CD4-positive, alpha-beta memory T cell (primary cell): ENCODE measurements around the gene TBC1D4. TPM values are rescaled to one million over a fixed set of nuclear protein-coding genes. Genes with fewer than 3 reads are reported as not detected.

Source experiments
- CTCF ChIA-PET: fragments of 350-600 bp; sonication (Branson Sonifier 250); formaldehyde crosslinking; loops from one replicate; lab custom pipeline; 2021; ENCODE audit warnings: inconsistent platforms; ENCODE audit not compliant: partially characterized antibody; lab: Charles Lee
- POLR2A ChIA-PET: fragments of 350-600 bp; sonication (Branson Sonifier 250); formaldehyde crosslinking; loops from one replicate; lab custom pipeline; 2021; ENCODE audit not compliant: partially characterized antibody; lab: Charles Lee
- DNase-seq, 5 donors: peaks; one replicate each; pipeline versions ENCODE4 v3.0.0 to v3.0.0-alpha.2; 2020 to 2022; ENCODE audit warnings: mixed read lengths in 1 of 5
- H3K27ac ChIP-seq: one replicate; pipeline ENCODE4 v1.7.0; 2013; ENCODE audit warnings: low read depth, low read length
- H3K27me3 ChIP-seq: 2 replicates; pipeline ENCODE4 v1.7.0; 2013; ENCODE audit warnings: mild to moderate bottlenecking, low read length, moderate library complexity; ENCODE audit not compliant: insufficient read depth
- H3K36me3 ChIP-seq: 2 replicates; pipeline ENCODE4 v1.7.0; 2013; ENCODE audit warnings: mild to moderate bottlenecking, low read length, moderate library complexity; ENCODE audit not compliant: insufficient read depth
- H3K4me1 ChIP-seq: 2 replicates; pipeline ENCODE4 v1.7.0; 2013; ENCODE audit warnings: mild to moderate bottlenecking, low read length, moderate library complexity; ENCODE audit not compliant: insufficient read depth
- H3K4me3 ChIP-seq, 2 donors: one replicate each; pipeline ENCODE4 v1.7.0; 2013; ENCODE audit warnings: low read length in 2 of 2, mild to moderate bottlenecking in 1 of 2
- H3K9me3 ChIP-seq, 2 donors: one replicate each; pipeline ENCODE4 v1.7.0; 2013; ENCODE audit warnings: low read length in 2 of 2, control low read depth in 1 of 2; ENCODE audit not compliant: control insufficient read depth in 1 of 2
- H3K27ac Mint-ChIP-seq, 7 donors: one replicate each; pipeline ENCODE4 v1.8.0; 2020 to 2021; ENCODE audit warnings: mixed read lengths in 7 of 7, mild to moderate bottlenecking in 6 of 7, inconsistent platforms in 3 of 7, moderate library complexity in 3 of 7
- H3K27me3 Mint-ChIP-seq, 2 donors: one replicate each; pipeline ENCODE4 v1.8.0; 2020 to 2021; ENCODE audit warnings: mixed read lengths in 2 of 2
- H3K36me3 Mint-ChIP-seq, 2 donors: one replicate each; pipeline ENCODE4 v1.8.0; 2020 to 2021; ENCODE audit warnings: mixed read lengths in 2 of 2, inconsistent platforms in 1 of 2, mild to moderate bottlenecking in 1 of 2
- H3K4me1 Mint-ChIP-seq, 4 donors: one replicate each; pipeline ENCODE4 v1.8.0; 2020 to 2021; ENCODE audit warnings: mixed read lengths in 4 of 4, mild to moderate bottlenecking in 1 of 4
- H3K4me3 Mint-ChIP-seq, 8 donors: one replicate each; pipeline ENCODE4 v1.8.0; 2020 to 2021; ENCODE audit warnings: mixed read lengths in 8 of 8, mild to moderate bottlenecking in 7 of 8, moderate library complexity in 6 of 8, inconsistent platforms in 3 of 8
- H3K9me3 Mint-ChIP-seq, 8 donors: one replicate each; pipeline ENCODE4 v1.8.0; 2020 to 2021; ENCODE audit warnings: mixed read lengths in 8 of 8, mild to moderate bottlenecking in 5 of 8, inconsistent platforms in 3 of 8, moderate library complexity in 1 of 8
- intact Hi-C: fragments of 100-400 bp; cut with micrococcal nuclease; formaldehyde crosslinking; loops from one replicate; pipeline ENCODE4 v1.15.1; 2023
- polyA plus RNA-seq, 2 donors: library from polyadenylated mRNA; unstranded; fragments of 300-500 nt; fragmentation: Illumina TruSeq; gene quantifications; one replicate each; pipeline ENCODE4 v1.2.3, GENCODE V29; 2021
- total RNA-seq, 2 experiments: library from RNA; stranded (reverse); gene quantifications; one replicate each; pipeline ENCODE4 v1.2.3, GENCODE V29; 2021

TBC1D4 gene
- total and polyA plus RNA-seq, 4 experiments from 2014 or later: 9.5 to 67.2 (median 45.4) TPM

GRCh38 chr13:75447493-75447892 is 34.5 kb downstream of the TBC1D4 start:
- Mint-ChIP-seq H3K36me3 (no peaks in the 10 kb centered on the region), H3K4me1 (no peaks in the 10 kb centered on the region), H3K4me3 (no peak overlapping the region), H3K9me3 (no peaks in the 10 kb centered on the region), H3K27me3 (peaks cover 1 to 8% of the 10 kb centered on the region in 2 donors), H3K27ac (no peak overlapping the region)
- ChIA-PET CTCF (no interaction called here), POLR2A (no interaction called here)
- no peak overlapping the region for H3K27ac ChIP-seq
- H3K4me3 ChIP-seq: no peak overlapping the region
- H3K4me1 ChIP-seq: no peaks in the 10 kb centered on the region
- intact Hi-C loops: no loop called here
- no peaks in the 10 kb centered on the region for H3K27me3 ChIP-seq
- H3K9me3 ChIP-seq: no peaks in the 10 kb centered on the region
- H3K36me3 ChIP-seq: no peaks in the 10 kb centered on the region
- no peak for DNase-seq

DNA sequence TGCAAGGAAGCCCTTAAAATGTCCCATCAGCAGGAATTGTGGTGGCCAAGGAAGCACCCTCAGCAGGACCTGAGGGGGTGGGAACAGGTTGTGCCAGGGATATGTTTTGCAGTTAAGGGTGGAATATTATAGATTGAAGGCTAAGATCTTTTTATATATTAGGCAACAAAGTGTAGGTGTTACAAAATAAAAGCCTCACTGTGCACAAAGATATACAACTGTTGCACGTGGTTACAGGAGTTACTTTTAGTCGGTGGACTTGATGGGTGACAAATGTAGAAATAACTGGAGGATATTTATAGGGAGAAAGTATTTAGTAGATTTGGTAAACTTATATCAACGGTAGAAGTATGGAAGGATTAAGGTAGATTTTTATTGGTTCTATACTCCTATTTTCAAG is 35.1 kb downstream of the TBC1D4 start:
- peaks cover 1 to 8% of the 10 kb centered on the region in 2 donors for H3K27me3 Mint-ChIP-seq
- H3K27ac ChIP-seq: no peak overlapping the region
- no peak for DNase-seq

GRCh38 chr13:75445717-75446499 is 36.1 kb downstream of the TBC1D4 start:
- no peak overlapping the region for H3K27ac ChIP-seq
- no peaks in the 10 kb centered on the region for H3K9me3 ChIP-seq
- no peaks in the 10 kb centered on the region for H3K9me3 Mint-ChIP-seq
- no peaks in the 10 kb centered on the region for H3K4me1 Mint-ChIP-seq
- H3K36me3 Mint-ChIP-seq: no peaks in the 10 kb centered on the region
- no peaks in the 10 kb centered on the region for H3K27me3 ChIP-seq
- H3K27ac Mint-ChIP-seq: no peak overlapping the region
- H3K36me3 ChIP-seq: no peaks in the 10 kb centered on the region
- H3K27me3 Mint-ChIP-seq: peaks cover 1 to 6% of the 10 kb centered on the region in 2 donors
- no peak overlapping the region for H3K4me3 Mint-ChIP-seq
- H3K4me3 ChIP-seq: no peak overlapping the region
- no peak for DNase-seq
- H3K4me1 ChIP-seq: no peaks in the 10 kb centered on the region
- CTCF ChIA-PET: no interaction called here
- POLR2A ChIA-PET: no interaction called here
- intact Hi-C loops: no loop called here

More for the DNA sequence above, 35.1 kb downstream of the TBC1D4 start:
- intact Hi-C loops: no loop called here
- Histone ChIP-seq H3K4me3 (no peak overlapping the region), H3K36me3 (no peaks in the 10 kb centered on the region), H3K9me3 (no peaks in the 10 kb centered on the region), H3K27me3 (no peaks in the 10 kb centered on the region), H3K4me1 (no peaks in the 10 kb centered on the region)
- ChIA-PET POLR2A (no interaction called here), CTCF (no interaction called here)
- no peak overlapping the region for H3K4me3 Mint-ChIP-seq
- H3K36me3 Mint-ChIP-seq: no peaks in the 10 kb centered on the region
- H3K27ac Mint-ChIP-seq: no peak overlapping the region
- no peaks in the 10 kb centered on the region for H3K4me1 Mint-ChIP-seq
- H3K9me3 Mint-ChIP-seq: no peaks in the 10 kb centered on the region

DNA sequence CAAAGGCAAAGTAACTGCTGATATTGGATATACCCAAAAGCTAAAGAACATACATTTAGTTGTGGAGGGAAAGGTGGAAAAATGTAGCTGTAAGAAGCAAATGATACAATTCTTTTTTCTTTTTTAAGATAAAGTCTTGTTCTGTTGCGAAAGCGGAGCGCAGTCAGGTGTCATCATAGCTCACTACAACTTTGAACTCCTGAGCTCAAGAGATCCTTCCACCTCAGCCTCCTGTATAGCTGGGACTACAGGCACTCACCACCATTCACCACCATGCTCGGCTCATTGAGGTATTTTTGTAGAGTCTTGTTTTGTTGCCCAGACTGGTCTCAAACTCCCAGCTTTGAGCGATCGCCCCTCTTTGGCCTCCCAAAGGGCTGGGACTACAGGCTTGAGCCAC is 38.0 kb downstream of the TBC1D4 start:
- CTCF ChIA-PET: interaction anchor here (1.2 kb wide), 1 partner anchor 8 kb away, joined by 3 read pairs; no protein-coding TSS in a partner anchor

GRCh38 chr13:75443356-75443958 is 38.5 kb downstream of the TBC1D4 start:
- intact Hi-C loops: no loop called here
- no peaks in the 10 kb centered on the region for H3K4me1 Mint-ChIP-seq
- no peak overlapping the region for H3K27ac Mint-ChIP-seq
- H3K9me3 Mint-ChIP-seq: no peaks in the 10 kb centered on the region
- H3K9me3 ChIP-seq: no peaks in the 10 kb centered on the region
- H3K4me1 ChIP-seq: no peaks in the 10 kb centered on the region
- H3K36me3 ChIP-seq: no peaks in the 10 kb centered on the region
- H3K27ac ChIP-seq: no peak overlapping the region
- no peak overlapping the region for H3K4me3 Mint-ChIP-seq
- ChIA-PET CTCF (interaction anchor here (1.2 kb wide), 1 partner anchor 9 kb away, joined by 3 read pairs; no protein-coding TSS in a partner anchor), POLR2A (no interaction called here)
- no peak overlapping the region for H3K4me3 ChIP-seq
- H3K27me3 ChIP-seq: no peaks in the 10 kb centered on the region
- H3K27me3 Mint-ChIP-seq: peaks cover 1 to 4% of the 10 kb centered on the region in 2 donors
- no peaks in the 10 kb centered on the region for H3K36me3 Mint-ChIP-seq
- DNase-seq: no peak

More for the DNA sequence above, 38.0 kb downstream of the TBC1D4 start:
- Histone ChIP-seq H3K4me1 (no peaks in the 10 kb centered on the region), H3K27ac (no peak overlapping the region), H3K9me3 (no peaks in the 10 kb centered on the region), H3K27me3 (no peaks in the 10 kb centered on the region), H3K36me3 (no peaks in the 10 kb centered on the region), H3K4me3 (no peak overlapping the region)
- Mint-ChIP-seq H3K4me3 (no peak overlapping the region), H3K36me3 (no peaks in the 10 kb centered on the region), H3K9me3 (no peaks in the 10 kb centered on the region), H3K27ac (no peak overlapping the region), H3K27me3 (peaks cover 1 to 4% of the 10 kb centered on the region in 2 donors), H3K4me1 (no peaks in the 10 kb centered on the region)
- POLR2A ChIA-PET: no interaction called here
- no peak for DNase-seq
- intact Hi-C loops: no loop called here

DNA sequence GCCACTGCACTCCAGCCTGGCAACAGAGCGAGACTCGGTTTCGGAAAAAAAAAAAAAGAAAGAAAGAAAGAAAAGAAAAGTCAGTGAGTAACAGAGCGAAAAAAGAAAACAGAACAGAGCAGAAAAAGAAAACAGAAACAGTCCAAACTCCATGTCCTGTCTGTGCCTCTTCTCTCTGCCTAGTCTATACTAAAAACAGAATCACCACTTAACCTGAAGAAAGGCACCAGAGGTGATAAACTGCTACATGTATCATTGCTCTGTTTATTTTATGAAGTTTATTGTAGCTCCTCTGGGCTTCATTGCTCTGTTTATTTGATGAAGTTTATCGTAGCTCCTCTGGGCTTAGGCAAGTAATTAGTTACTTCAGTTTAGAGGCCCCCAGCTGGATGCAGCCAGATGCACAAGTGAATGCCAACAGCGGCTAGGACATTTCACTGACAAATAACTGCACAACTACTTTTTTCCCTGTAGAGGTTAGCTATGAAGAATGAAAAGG is 39.2 kb downstream of the TBC1D4 start:
- POLR2A ChIA-PET: no interaction called here
- peaks cover 4% of the 10 kb centered on the region in 2 donors for H3K27me3 Mint-ChIP-seq
- CTCF ChIA-PET: no interaction called here
- H3K36me3 Mint-ChIP-seq: no peaks in the 10 kb centered on the region
- H3K27ac Mint-ChIP-seq: no peak overlapping the region
- intact Hi-C loops: no loop called here
- no peaks in the 10 kb centered on the region for H3K9me3 Mint-ChIP-seq
- H3K27ac ChIP-seq: no peak overlapping the region
- no peak for DNase-seq
- no peak overlapping the region for H3K4me3 Mint-ChIP-seq
- no peaks in the 10 kb centered on the region for H3K36me3 ChIP-seq
- H3K4me1 Mint-ChIP-seq: no peaks in the 10 kb centered on the region
- H3K27me3 ChIP-seq: no peaks in the 10 kb centered on the region
- H3K4me1 ChIP-seq: no peaks in the 10 kb centered on the region
- H3K9me3 ChIP-seq: no peaks in the 10 kb centered on the region
- H3K4me3 ChIP-seq: no peak overlapping the region

DNA sequence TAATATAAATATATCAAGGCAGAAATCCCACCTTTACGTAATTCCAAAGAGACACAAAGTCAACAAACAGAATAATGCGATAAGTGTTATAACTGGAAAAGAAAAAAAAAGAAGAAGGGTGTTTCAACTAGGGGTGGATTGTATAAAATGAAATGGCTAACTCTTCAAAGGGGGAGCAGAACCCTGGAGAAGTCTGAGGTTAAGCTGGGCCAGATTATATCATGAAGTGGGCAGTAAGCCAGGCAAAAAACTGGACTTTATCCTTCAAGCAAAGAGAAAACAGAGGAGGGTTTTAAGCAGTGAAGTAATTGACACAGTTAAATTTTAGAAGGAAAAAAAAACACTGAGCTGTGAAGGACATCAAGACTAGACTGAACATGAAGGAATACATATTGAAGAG is 41.9 kb downstream of the TBC1D4 start:
- Mint-ChIP-seq H3K27me3 (peaks cover 4% of the 10 kb centered on the region in 2 donors), H3K9me3 (peaks cover 0 to 3% (median 0%) of the 10 kb centered on the region in 8 donors), H3K4me3 (no peak overlapping the region), H3K27ac (no peak overlapping the region), H3K4me1 (no peaks in the 10 kb centered on the region), H3K36me3 (no peaks in the 10 kb centered on the region)
- Histone ChIP-seq H3K4me3 (no peak overlapping the region), H3K36me3 (no peaks in the 10 kb centered on the region), H3K27ac (no peak overlapping the region), H3K4me1 (no peaks in the 10 kb centered on the region), H3K27me3 (no peaks in the 10 kb centered on the region), H3K9me3 (no peaks in the 10 kb centered on the region)
- ChIA-PET POLR2A (no interaction called here), CTCF (interaction anchor here (0.6 kb wide), 1 partner anchor 10 kb away, joined by 3 read pairs; no protein-coding TSS in a partner anchor)
- DNase-seq: no peak
- intact Hi-C loops: no loop called here
